Adrenal gland (tissue), 5 donors: ENCODE results near the gene AGPS.

Source experiments
- CTCF ChIP-seq, 6 experiments: fragments of 450-650 bp in 4 of 6; fragments of 200-600 bp in 2 of 6; sonication (generic) in 1 of 6; IDR thresholded peaks; 1 replicate in 5 of 6; 2 replicates in 1 of 6; pipeline versions ENCODE4 v1.5.1 to v1.8.0; 2016 to 2021; ENCODE audit warnings: antibody characterized with exemption in 6 of 6, mild to moderate bottlenecking in 2 of 6, moderate library complexity in 1 of 6
- POLR2A ChIP-seq, 2 donors: fragments of 450-650 bp; IDR thresholded peaks; one replicate each; pipeline ENCODE4 v1.6.1; 2017; ENCODE audit warnings: antibody characterized with exemption in 2 of 2, mild to moderate bottlenecking in 2 of 2, moderate library complexity in 1 of 2
- donor health status: DM: no; HTN: no; CAD: no.

- TF ChIP-seq POLR2A (IDR thresholded peaks at IDR 0.05) (no peak), CTCF (IDR thresholded peaks at IDR 0.05) (no peak)
Observed at GRCh38 chr2:177359836-177360595, 32.6 kb upstream of the AGPS start.
